Stimulated activated CD4-positive, alpha-beta T cell treated with anti-CD3 and anti-CD28 coated beads, Interleukin-4, amount 100 ng/mL, for 24 hours (primary cell): Measurements from ENCODE around the gene VAT1L.

Experiments
- DNase-seq: peaks from one replicate; pipeline ENCODE4 v3.0.0-alpha.2; 2020

VAT1L gene

GRCh38 chr16:77874347-77874746 is 86.0 kb downstream of the VAT1L start:
- DNase-seq: no peak

GRCh38 chr16:77876776-77877175 is 88.4 kb downstream of the VAT1L start:
- DNase-seq: no peak

- DNase-seq: no peak
These were observed 89.5 kb downstream of the VAT1L start for GRCh38 chr16:77877712-77878347.

DNA sequence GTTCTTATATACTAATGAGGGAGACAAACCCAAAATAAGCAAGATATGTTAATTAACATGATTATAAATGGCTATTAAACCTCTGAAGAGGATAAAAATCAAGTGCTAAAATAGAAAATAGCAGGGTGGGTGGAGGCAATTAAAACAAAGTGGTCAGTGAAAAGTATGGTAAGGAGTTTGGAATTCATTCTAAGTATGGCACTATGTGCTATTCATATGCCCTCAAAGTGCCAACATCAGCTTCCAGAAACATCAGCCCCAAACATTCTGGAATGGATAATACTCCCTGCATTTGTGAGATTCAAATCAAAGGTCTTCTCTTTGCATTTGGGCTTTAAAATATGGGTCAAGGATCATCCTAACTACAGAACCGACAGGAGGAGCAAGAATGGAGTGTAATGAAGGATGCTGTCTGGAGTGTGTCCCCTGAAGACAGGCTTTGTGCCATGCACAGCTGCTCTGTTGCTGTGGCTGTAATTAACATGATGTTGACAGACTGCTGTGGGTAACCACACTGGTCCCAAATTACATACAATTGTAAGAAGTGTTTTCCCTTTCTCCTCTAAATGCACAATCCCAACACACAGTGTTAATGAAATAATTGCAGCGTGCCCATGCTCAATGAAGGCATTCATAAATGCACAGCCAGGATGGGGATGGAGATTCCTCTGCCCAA is 93.1 kb downstream of the VAT1L start:
- no peak for DNase-seq

- no peak for DNase-seq
These were observed 94.0 kb downstream of the VAT1L start for GRCh38 chr16:77882358-77882757.

- no peak for DNase-seq
These were observed 97.4 kb downstream of the VAT1L start for GRCh38 chr16:77885571-77886295.

GRCh38 chr16:77888871-77889270 is 100.5 kb downstream of the VAT1L start:
- no peak for DNase-seq

DNA sequence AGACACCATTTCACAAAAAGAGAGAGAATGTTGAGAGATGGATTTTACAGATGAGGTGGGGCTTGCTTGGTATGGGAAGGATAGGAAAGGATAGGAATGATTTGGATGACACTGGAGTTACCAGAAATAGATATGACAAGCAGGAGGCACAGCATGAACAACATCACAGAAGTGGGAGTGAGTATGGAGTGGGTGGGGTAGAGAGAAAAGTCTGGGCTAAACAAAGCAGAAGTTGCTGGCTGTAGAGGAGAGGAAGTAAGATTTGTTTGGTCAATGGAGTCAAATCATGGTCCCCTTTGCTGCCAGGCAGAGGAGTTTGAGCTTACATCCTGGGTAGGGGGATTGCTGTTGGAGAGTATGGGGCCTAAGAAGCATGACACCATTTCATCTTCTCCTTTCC is 101.7 kb downstream of the VAT1L start:
- DNase-seq: no peak

DNA sequence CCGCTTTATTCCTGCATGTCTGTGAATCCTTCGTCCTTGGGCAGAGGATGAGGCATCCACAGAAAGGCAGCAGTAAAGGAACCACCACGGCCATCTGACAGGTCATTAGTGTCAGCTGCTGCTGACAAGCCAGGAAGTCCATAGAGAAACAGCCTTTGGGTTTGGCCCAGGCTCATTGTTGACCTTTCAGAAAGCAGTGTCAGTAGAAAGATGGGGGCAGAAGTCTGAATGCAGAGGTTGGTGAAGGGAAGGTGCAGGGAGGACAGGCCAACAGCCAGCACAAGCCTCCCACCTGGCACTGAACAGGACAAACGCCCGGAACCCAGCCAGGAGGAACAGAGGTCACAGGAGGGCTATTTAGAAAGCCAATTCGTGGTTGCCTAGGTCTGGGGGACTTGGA is 105.8 kb downstream of the VAT1L start:
- no peak for DNase-seq

GRCh38 chr16:77895962-77896361 is 107.6 kb downstream of the VAT1L start:
- DNase-seq: no peak

- DNase-seq: no peak
These were observed 108.2 kb downstream of the VAT1L start for GRCh38 chr16:77896415-77897128.

DNA sequence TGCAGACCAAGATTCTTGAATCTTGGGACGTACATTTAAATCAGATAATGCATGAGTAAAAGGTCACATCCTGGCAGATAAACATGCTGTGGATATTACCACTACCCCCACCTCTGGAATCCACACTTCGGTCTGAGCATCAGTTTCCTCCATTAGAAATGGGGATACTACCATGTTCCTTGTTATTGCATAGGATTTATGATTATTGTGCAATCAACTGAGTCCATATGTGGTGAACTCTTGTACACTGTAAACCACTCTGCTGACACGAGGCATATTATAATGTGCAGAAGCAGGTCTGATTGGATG is 108.7 kb downstream of the VAT1L start:
- DNase-seq: no peak

GRCh38 chr16:77897831-77898605 is 109.7 kb downstream of the VAT1L start:
- DNase-seq: no peak

GRCh38 chr16:77898671-77899211 is 110.4 kb downstream of the VAT1L start:
- DNase-seq: no peak

DNA sequence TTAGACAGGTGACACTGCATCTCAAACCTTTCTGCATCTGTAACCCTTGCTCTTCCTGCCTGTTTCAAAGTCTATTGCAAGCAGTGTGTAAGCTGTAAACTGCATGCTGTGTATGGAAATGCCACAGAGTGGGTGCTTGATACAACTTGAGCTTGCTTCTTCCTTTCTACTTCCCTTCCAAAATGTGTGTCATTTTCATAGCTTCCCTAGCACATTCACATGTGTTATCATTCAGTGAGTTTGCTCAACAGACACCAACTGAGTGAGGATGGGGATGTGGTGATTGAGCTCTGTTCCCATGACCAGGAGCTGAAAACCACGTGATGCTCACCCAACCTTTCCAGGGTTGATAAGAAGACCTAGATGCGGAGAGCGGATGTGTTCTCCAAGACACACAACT is 111.1 kb downstream of the VAT1L start:
- no peak for DNase-seq

DNA sequence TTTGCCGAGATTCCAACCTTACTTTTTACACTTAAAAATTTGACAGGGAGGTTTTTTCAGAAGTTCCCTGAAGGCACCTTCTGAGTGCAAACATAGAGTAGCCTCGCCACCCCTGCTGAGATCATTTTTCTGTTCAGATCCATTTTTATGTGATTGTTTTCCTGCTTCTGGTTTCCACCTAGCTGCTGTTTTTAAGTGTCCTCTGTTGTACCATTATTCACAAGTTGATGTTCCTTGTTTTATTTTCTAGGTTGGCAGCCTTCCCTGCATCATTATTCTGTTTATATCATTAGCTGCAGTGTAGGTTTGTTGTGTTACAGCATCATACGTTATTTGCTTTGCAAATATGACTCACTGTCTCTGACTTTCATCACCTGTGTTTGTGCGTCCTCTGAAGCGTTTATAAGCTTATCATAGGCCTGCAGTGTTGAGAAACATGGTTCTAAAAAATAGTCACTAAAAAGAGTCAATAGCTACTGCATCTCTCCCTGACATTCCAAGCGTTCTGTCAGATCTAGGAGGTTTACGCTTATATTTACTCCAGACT is 117.1 kb downstream of the VAT1L start:
- no peak for DNase-seq

DNA sequence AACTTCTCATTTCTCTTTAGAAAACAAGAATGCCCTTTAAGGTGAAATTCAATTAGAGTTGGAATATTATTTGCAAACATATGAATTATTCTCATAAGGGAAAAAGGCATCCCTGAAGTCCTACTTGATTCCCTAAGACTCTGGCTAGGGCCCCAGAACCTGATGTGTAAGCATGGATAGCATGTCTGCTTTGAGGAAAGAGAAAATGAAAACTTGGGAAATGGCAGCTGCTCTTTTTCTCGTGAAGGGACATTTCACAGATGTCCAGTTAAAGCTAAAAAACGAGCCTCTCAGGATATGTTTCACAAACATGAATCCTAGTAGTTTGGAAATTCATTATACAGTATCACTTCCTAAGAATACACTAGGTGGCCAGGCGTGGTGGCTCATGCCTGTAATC is 121.7 kb downstream of the VAT1L start:
- DNase-seq: no peak

DNA sequence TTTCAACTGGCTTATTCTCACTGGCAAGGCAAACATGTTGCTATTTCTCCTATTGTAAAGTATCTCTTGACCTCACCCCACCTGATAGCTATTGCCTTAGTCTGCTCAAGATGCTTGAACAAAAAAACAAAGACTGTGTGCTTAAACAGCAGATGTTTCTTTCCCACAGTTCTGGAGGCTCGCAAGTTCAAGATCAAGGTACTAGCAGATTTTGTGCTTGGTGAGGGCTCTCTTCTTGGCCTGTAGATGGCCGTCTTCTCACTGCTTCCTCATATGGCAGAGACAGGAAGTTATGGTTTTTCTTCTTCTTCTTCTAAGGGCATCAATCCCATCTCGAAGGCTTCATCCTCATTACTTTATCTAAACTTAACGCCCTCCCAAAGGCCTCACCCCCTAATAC is 124.3 kb downstream of the VAT1L start:
- no peak for DNase-seq

DNA sequence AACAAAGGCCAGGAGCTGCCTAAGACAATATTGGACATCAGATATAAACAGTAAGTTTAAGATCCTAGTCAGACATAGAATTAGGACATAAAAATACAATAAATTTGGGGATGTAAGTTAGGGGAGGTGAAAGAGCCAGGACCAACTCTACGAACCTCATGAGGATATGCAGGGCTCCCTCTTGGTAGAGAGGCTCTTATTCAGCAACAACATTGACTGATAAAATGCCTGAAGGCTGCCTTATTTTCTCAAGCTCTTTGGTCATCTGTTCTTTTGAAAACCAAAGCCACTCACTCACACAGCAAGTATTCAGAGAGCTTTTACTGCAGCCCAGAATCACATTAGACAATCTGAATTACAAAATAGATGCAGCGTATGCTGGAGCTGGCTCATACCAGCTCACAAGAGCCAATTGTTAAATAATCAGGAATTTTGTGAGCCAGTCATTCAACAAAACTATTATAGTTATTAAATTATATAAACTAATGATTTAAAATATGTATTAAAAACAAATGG is 125.4 kb downstream of the VAT1L start:
- DNase-seq: no peak

DNA sequence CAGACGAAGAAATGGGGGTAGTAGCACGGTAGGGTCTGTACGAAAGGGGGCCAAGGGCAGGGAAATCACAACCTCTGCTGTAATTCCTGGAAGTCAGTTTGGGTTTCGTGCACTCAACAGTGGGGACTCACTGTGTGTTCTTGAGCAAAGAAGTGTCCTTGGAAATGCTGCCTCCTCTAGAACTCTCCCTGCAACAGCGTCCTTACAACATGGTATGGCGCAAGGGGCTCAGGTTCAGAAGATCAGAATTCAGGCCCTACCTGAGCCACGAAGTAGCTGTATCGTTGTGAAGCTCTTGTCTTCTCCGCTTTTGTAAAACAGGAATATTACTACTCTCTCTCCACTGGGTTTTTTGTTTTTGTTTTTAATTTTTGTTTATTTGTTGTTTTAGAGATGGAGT is 127.7 kb downstream of the VAT1L start:
- no peak for DNase-seq

GRCh38 chr16:77917971-77918370 is 129.6 kb downstream of the VAT1L start:
- DNase-seq: no peak
